AG04449 (cell line): ENCODE data around the gene PCCA.

ENCODE experiments used
- CTCF ChIA-PET: fragments of 350-600 bp; formaldehyde crosslinking; extraction: SDS; loops from one replicate; lab custom pipeline; 2021; ENCODE audit warnings: antibody characterized with exemption; lab: Yijun Ruan, JAX
- POLR2A ChIA-PET: fragments of 400-600, 350-600 bp; formaldehyde crosslinking; extraction: SDS; loops from one replicate; lab custom pipeline; 2020; ENCODE audit warnings: antibody characterized with exemption, inconsistent platforms; lab: Yijun Ruan, JAX
- DNase-seq: peaks from one replicate; pipeline ENCODE4 v3.0.0-alpha.2; 2010; ENCODE audit warnings: low read depth, low spot score
- H3K4me3 ChIP-seq: 2 replicates; pipeline ENCODE4 v1.5.1; 2011; ENCODE audit warnings: low read depth, mild to moderate bottlenecking, control low read depth, low read length
- CTCF ChIP-seq: IDR thresholded peaks from one replicate; pipeline ENCODE4 v1.5.1; 2011; ENCODE audit warnings: mild to moderate bottlenecking, moderate library complexity, low read length, control low read depth, inconsistent platforms; ENCODE audit not compliant: insufficient read depth; ENCODE audit errors: missing control alignments

PCCA gene

GRCh38 chr13:100541897-100542825, 453.3 kb downstream of the PCCA start:
- no peak for DNase-seq
- no peak for TF ChIP-seq CTCF
- ChIA-PET POLR2A (no interaction called here), CTCF (interaction anchor here (0.6 to 3.3 kb wide), 12 partner anchors 10 to 886 kb away, joined by 3 to 27 read pairs (median 4); no protein-coding TSS in a partner anchor)
- H3K4me3 ChIP-seq: no peak overlapping the region

GRCh38 chr13:100542826-100543156, 453.9 kb downstream of the PCCA start:
- no peak overlapping the region for H3K4me3 ChIP-seq
- TF ChIP-seq CTCF: peak; percentile 33
- CTCF ChIA-PET: interaction anchor here (0.6 to 3.3 kb wide), 12 partner anchors 9 to 886 kb away, joined by 3 to 27 read pairs (median 4); no protein-coding TSS in a partner anchor
- DNase-seq: no peak
- POLR2A ChIA-PET: no interaction called here

- CTCF ChIA-PET: interaction anchor here (0.8 to 3.3 kb wide), 11 partner anchors 8 to 888 kb away, joined by 3 to 27 read pairs (median 7); no protein-coding TSS in a partner anchor
- POLR2A ChIA-PET: no interaction called here
- DNase-seq: no peak
Observed at GRCh38 chr13:100543872-100544602, 455.1 kb downstream of the PCCA start.

DNA sequence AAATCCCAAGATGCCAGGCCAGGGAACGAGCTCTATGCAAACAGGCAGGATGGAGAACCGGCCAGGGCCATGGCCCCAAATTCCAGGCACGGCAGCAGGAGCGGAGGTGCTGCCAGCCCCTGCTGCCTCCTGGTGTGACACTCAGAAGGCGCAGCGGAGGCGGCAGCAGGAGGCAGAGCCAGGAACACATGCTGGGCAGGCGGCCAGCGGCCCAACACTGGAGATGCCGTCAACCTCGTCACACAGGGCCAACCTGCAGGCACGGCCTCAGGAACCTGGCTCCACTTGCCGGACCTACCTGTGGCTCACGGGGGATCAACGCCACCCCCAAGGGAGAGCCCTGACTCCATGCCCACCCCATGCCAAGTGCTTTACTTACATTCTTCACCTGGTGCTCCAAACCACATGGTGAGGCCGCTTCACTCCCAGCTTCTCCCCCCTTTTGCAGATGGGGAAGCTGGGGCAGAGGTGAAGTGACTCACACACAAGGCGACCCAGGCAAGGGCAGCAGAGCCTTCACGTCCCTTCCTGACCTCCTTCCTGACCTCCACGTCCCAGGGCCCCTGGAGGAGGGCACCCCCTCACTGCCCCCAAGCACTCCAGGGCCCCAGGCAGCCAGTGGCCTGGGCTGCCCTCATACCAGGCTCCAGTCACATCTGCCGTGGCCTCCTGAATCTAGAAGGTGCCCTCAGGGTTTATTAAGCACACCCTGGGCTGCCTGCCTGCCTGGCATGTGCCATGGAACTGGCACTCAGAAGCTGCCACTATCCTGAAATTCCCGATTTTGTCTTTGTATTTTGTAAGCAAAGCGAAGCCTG, 456.2 kb downstream of the PCCA start:
- ChIA-PET POLR2A (no interaction called here), CTCF (interaction anchor here (1.1 to 1.5 kb wide), 2 partner anchors 14 to 889 kb away, joined by 3 to 7 read pairs; no protein-coding TSS in a partner anchor)
- no peak overlapping the region for H3K4me3 ChIP-seq
- TF ChIP-seq CTCF: no peak
- DNase-seq: no peak

More at GRCh38 chr13:100543872-100544602, 455.1 kb downstream of the PCCA start:
- TF ChIP-seq CTCF: no peak
- no peak overlapping the region for H3K4me3 ChIP-seq

DNA sequence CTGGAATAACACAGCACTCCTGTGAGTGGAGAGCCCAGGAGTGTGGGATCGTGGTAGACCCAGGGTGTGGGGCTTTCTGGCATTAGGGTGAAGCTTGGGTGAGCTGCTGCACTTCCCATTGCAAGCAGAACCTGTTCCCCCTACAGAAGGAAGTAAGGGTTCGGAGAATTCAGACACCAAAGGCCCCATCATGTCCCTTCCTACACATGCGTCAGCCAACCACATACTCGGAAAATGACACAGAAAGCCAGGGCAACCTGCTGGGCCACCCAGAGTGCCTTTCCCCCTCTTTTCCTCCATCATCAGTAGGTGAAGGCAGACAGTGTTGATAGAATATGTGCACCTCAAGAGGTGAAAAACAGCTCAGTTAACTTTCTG, 456.8 kb downstream of the PCCA start:
- DNase-seq: no peak
- no peak overlapping the region for H3K4me3 ChIP-seq
- TF ChIP-seq CTCF: no peak
- POLR2A ChIA-PET: no interaction called here
- CTCF ChIA-PET: interaction anchor here (1.1 to 1.5 kb wide), 2 partner anchors 14 to 890 kb away, joined by 3 to 7 read pairs; no protein-coding TSS in a partner anchor
